A673 (cell line): ENCODE data around the gene EPHB2.

ENCODE experiments used
- EZH2 ChIP-seq: fragments of 200-600 bp; sonication (generic); IDR thresholded peaks from 2 replicates; pipeline ENCODE4 v1.6.1; 2017; ENCODE audit warnings: borderline replicate concordance, low read depth, mild to moderate bottlenecking, mixed read lengths, antibody characterized with exemption, low read length; ENCODE audit not compliant: poor library complexity, severe bottlenecking
- TF ChIP-seq, protein P1 (sequence below): fragments of 300-800, 200-600 bp; sonication (generic); conservative IDR thresholded peaks from 2 replicates; pipeline ENCODE4 v1.5.1; 2017; ENCODE audit warnings: low read depth, mild to moderate bottlenecking, antibody characterized with exemption, low read length, moderate library complexity, mixed read lengths

DNA sequence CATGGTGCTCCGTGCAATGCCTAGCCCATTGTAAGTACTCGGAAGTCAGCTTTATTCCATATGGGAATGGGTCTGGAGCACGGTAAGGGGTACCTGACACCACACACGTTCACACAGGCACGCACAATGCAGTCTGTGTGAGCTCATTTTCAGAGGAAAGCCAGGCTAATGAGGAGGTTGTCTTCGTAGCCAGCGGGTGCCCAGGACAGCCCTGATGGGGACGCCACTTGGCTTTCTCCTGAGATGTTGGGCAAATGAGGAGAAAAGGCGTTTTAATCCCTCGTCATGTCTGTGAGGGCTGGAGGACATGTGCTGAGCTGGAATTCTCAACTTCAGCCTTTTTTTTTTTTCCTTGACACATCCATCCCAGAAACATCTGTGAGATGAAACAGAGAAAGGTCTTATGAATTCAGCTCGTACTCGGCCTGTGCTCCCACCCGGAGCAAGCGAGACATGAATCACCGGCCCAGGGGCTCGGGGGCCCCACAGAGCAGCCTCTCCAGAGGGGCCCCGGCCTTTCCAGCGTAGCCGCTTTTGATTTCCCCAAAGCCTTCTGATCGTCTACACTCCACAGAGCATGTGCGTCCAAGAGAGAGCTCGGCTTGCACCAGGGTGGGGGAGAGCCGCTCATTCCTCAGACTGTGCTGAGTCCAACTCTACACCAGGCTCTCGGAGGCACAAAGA lies 125.1 kb downstream of the EPHB2 start:
- TF ChIP-seq, protein P1, sequence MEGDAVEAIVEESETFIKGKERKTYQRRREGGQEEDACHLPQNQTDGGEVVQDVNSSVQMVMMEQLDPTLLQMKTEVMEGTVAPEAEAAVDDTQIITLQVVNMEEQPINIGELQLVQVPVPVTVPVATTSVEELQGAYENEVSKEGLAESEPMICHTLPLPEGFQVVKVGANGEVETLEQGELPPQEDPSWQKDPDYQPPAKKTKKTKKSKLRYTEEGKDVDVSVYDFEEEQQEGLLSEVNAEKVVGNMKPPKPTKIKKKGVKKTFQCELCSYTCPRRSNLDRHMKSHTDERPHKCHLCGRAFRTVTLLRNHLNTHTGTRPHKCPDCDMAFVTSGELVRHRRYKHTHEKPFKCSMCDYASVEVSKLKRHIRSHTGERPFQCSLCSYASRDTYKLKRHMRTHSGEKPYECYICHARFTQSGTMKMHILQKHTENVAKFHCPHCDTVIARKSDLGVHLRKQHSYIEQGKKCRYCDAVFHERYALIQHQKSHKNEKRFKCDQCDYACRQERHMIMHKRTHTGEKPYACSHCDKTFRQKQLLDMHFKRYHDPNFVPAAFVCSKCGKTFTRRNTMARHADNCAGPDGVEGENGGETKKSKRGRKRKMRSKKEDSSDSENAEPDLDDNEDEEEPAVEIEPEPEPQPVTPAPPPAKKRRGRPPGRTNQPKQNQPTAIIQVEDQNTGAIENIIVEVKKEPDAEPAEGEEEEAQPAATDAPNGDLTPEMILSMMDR = no peak
- TF ChIP-seq EZH2 = no peak
